NK-92 (cell line): ENCODE results near the gene RPS6KA5.

Experiments used
- DNase-seq: peaks from one replicate; lab custom pipeline; 2025; ENCODE audit not compliant: unreplicated experiment; lab: John Stamatoyannopoulos, UW

The RPS6KA5 gene

GRCh38 chr14:90810806-90811205 lies 249.6 kb downstream of the RPS6KA5 start:
- no peak for DNase-seq

GRCh38 chr14:90809530-90810312 lies 250.7 kb downstream of the RPS6KA5 start:
- DNase-seq, result no peak

- no peak for DNase-seq
Observed at GRCh38 chr14:90808759-90809529, 251.5 kb downstream of the RPS6KA5 start.

DNA sequence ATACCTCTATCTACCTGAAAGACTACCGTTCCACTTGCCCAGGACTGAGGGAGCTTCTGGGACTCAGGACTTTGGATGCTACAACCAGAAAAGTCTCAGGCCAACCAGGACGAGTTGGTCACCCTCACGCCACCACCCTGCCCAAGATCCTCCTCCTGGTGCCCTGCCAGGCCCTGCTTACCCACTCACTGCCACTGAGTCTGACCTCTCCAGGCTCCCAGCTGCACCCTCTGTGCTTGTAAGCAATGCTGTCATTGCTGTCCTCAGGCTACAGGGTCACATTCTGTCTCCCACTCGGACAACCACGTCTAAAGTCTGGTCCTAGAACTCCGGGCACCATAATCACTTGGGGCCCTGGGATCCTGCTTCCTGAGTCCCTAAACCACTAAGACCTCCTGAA lies 253.4 kb downstream of the RPS6KA5 start:
- DNase-seq, result no peak

DNA sequence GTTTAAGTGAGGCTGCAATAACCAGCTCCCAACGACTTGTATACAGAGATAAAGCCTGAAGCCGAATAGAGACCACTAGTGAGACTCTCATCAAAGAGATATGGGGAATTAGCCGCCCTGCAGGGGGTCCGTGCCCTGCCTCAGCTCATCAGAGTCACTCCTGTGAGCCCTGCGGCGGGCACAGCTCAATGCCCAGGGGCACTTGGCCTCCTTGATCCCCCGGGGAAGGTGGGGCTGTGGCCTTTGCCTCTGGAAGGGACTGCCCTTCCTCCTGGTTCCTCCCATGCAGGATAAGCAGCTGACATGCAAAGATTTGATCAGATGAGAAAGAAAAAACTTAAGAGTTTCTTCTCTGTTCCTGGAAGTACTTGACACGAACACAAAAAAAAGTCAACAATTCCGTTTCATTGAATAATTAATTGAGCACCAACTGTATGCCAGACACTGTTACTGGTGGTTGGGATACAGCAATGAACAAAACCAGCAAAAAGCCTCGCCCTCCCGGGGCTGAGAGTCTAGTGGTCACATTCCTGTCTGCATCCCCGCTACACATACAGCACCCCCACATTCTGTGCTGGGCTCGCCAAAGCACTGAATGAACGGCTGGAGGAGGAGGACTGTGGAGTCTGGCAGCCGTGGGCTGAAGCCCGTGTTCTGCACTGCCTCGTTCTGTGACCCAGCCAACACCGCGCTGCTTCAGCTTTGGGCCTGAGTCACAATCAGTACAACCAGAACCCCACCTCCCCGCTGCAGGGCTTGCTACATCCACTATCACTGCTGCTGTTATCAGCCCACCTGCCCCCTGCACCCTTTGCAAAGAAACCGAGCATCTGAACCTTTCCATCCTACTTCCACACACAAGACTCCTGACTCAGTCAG lies 254.5 kb downstream of the RPS6KA5 start:
- no peak for DNase-seq

DNA sequence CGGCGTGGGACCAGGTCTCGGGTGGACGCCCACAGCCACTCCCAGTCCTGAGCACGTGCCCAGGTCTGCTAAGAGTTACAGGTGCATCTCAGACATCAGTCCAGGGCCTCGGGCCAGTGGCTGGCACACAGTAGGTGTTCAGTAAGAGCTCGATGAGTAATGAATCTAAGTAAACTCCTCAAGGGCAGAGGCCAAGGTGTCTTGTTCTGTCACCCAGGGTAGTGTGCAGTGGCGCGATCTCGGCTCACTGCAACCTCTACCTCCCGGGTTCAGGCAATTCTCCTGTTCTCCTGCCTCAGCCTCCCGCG lies 255.4 kb downstream of the RPS6KA5 start:
- no peak for DNase-seq

GRCh38 chr14:90804292-90805083 lies 256.0 kb downstream of the RPS6KA5 start:
- no peak for DNase-seq

- no peak for DNase-seq
Observed at GRCh38 chr14:90803249-90803648, 257.2 kb downstream of the RPS6KA5 start.

DNA sequence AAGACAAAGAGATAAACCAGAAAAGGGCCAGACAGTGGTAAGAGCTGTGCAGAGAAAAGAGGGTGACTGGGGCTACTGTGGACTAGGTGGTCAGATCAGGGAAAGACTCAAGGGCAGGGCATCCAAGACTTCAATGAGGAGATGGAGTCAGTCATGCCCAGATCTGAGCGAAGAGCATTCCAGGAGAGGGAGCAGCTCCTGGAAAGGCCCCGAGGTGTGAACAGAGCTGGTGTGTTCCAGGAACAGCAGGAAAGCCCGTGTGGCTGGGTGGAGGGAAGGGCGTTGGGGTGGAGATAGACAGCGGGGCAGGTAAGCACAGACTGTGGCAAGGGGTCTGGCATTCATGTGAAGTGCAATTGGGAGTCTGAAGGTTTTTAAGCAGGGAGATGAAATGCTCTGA lies 261.0 kb downstream of the RPS6KA5 start:
- DNase-seq, result no peak

- no peak for DNase-seq
Observed at GRCh38 chr14:90797919-90798318, 262.5 kb downstream of the RPS6KA5 start.
